GM18870 (cell line): ENCODE results near the gene WDR7.

Experiments used
- ATAC-seq: cut with Tn5 transposase; IDR thresholded peaks from one replicate; pipeline ENCODE4 v1.9.1; 2021; ENCODE audit warnings: moderate library complexity; ENCODE audit not compliant: unreplicated experiment

The WDR7 gene

DNA sequence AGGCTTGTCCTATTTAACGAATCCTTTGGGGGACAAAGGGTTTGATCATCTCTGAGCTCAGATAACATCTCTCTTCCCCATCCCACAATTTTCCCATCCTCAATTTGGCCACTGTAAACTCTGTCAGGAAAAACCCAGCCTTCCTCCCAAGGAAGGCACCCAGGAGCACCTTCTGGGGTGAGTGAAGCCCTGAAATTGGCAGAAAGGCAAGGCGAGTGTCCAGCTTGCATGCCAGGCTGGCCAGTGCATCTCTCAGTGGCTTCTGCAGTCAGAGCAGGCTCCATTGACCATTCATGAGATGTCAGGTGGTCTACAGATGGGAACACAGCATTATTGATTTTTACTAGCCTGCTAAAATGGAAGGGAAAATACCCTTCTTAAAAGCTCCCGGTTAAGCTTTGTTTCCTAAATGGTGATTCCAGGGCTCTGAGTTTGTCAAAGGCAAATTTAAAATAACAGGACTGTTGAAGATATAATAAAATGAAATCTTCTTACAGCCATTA, 412.5 kb downstream of the WDR7 start:
- ATAC-seq, result no peak

DNA sequence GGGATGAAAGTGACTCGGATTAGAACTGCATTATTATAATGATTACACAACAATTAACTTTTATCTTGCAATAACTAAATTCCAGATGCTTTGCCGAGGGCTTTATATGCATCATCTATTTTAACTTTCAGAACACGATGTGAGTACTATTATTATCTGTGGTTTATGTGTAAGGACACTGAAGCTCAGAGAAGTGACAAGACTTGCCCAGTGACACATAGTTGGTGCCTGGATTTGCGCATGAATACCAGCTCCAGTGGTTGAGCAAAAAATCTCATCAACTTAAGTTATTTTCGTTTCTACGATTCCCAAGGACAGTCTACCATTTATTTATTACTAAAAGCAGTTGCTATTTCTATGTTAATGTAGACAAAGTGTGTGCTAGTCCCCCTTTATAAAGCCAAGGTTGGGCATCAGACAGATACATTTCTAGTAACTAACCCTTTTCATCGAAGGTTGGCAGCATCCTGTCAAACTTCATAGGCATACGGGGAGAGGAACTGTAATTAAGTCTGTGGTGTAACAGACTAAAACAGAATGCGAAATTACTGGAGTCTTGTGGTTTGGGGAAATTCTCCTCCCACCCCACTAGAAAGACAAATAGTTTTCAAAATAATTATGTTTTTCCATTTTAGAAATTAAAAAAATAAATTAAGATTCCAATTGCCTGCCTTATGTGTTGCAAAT, 422.5 kb downstream of the WDR7 start:
- no peak for ATAC-seq

DNA sequence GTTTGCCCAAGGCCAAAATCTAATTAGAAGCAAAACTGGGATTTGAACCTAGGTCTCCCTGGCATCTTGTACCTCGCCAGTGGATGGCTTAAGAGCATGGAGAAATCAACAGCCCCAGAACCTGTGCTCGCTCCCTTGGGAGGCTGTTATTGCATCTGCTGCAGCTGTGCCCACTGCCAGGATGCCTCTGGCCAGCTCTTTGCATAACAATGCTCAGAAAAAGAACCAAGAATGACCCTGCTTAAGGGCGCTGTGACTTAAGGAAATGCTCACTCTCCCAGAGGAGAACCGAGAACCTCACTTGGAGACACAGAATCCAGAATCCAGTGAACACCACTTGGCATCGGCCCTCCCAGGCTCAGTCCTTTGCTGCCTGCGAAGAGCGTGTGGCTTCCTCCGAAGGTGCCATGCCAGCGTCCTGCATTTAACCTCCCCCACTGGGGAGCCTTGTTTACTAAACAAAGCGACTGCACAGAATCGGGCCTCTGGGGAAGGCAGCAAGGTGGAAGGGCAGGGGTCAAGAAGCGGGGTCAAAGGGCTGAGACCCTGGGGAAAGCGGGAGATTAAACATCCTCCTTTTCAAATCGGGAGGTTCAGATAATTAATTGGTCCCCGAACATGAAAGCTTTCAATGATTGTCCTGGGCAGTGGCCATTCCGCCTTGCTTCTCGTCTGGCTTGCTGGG, 424.7 kb downstream of the WDR7 start:
- no peak for ATAC-seq

DNA sequence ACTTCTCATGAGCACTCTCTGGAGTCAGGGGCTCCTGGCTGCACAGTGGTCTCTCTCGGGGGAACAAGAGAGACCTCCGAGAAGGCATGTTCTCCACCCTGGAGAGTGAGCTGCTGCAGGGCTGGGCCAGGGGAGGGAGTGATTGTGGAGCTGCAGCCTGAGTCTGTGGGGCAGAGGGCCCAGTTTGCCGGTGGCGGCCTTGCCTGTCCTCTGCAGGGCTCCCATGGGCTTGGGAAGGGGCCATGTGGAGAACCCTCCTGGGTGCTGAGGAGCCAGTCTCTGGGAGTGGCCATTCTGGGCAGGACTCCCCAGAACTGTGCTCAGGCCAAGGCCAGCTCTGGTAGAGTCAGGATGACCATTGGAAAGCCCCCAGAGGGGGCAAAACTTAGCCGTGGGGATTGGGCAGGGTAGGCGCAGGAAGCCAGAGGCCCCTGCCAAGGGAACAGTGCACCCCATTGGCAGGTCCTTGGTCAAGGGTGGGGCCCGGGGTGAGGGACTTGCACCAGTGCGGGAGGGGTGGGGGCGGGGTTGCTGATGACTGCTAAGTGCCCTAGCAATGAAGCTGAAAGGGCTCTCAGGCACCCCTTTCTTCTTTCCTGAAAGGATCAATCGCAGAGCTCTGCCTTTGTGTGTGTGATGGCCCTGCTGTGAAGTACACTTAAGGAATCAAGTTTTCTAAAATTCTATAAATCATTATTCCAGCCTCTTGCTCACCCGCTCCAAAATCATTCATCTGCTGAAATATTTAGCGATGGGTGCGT, 426.0 kb downstream of the WDR7 start:
- ATAC-seq, result no peak

DNA sequence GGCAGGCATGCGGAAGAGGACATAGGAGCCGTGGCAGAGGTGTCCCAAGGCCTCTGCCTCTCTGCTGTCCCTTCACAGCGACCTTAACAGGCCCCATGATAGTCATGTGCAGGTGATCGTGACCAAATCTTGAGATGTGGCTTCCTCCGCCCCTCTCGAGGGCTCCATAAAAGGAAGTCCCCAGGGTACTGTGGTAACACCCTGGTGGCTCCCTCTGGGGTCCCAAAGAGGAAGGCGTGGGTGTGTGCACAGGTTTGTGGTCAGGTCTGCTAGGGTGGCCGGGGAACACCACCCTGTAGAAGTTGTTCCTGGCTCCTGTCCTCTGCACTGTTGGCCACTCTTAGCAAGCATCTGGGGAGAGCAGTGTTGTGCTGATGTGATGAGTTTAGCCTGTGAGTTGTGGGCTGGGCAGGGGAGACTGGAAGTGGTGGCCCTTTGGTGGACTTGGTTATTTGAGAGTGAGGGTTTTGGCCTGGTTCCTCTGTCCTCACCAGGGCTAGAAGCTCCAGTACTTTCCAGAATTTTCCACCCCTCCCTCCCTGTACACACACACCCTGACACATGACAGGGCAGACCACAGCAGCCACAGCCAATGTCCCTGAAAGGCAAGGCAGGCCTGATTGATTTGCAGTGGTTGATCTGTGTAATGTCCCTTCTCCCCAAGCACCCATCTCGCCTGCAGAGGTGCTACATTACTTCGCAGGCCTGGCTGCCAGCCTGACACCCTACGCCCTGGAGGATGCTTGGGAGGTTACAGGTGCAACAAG, 426.8 kb downstream of the WDR7 start:
- ATAC-seq, result peak; percentile 90

DNA sequence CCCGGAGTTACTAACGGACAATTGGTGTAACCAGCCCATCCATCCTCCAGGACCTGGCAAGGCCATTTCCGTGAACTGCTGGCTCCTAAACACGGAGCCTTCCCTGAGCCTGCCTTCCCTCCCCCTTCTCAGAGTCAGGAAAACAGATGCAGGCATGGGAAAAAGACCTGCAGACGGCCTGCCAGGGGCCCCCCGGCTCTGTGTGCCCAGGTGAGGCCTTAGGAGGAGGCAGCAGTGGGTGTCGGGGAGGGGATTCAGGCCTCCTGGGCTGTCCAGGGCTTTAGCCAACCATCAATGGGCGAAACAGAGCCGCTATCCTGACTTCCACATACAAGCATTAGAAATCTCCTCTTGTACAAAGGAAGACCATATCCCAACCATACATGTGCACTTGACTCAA, 427.5 kb downstream of the WDR7 start:
- no peak for ATAC-seq

DNA sequence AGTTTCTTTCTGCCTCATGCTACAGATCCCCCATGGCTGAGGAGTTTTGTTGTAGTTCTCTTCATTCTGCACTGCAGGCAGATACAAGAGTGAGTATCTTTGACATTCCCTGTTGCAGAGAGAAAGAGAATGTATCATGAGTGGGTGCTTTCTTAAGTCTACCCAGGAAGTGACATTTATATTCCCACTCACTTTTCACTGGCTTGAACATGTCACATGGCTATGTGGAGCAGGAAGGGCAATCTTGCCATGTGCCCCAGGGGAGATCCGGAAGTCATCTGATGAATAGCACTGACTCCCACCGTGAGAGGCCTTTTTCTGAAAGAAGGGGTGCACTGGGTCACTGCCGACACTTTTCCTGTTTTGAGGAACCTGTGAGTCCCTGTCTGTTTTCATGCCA, 429.3 kb downstream of the WDR7 start:
- ATAC-seq, result no peak

DNA sequence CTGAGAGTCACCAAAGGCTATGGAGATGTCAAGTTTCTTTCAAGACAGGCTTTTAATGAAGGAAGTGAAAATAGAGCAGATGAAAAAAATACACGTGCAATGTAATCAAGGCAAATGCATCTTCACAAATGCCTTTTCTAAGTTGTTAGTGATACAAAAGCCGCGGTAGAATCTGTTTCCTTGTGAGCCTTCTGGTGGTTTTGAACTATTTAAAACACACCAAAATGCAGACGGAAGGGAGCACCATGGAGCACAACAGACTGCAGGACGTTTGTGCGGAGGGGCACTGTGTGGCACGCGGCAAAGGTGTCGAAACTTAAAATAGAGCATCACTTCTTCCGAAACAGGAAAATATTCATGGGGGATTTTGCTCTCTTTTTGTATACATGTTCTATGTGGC, 430.7 kb downstream of the WDR7 start:
- no peak for ATAC-seq

DNA sequence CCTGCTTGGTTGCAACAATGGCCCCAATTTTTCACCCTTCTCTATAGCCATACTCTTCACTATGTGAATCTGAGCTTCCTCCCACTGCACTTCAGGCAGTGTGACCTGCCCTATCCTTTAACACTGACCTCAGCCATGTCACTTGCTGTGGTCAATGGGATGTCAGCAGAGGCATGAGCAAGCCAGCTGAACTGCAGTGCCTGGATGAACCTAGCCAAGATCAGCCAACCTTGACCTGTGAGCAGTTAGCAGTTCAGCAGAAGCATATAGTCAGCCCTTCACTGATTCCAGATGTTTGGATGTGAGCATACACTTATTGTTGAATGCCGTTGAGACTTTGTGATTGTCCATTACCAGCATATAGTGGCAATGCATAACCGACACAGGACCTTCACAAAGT, 432.3 kb downstream of the WDR7 start:
- ATAC-seq, result no peak

DNA sequence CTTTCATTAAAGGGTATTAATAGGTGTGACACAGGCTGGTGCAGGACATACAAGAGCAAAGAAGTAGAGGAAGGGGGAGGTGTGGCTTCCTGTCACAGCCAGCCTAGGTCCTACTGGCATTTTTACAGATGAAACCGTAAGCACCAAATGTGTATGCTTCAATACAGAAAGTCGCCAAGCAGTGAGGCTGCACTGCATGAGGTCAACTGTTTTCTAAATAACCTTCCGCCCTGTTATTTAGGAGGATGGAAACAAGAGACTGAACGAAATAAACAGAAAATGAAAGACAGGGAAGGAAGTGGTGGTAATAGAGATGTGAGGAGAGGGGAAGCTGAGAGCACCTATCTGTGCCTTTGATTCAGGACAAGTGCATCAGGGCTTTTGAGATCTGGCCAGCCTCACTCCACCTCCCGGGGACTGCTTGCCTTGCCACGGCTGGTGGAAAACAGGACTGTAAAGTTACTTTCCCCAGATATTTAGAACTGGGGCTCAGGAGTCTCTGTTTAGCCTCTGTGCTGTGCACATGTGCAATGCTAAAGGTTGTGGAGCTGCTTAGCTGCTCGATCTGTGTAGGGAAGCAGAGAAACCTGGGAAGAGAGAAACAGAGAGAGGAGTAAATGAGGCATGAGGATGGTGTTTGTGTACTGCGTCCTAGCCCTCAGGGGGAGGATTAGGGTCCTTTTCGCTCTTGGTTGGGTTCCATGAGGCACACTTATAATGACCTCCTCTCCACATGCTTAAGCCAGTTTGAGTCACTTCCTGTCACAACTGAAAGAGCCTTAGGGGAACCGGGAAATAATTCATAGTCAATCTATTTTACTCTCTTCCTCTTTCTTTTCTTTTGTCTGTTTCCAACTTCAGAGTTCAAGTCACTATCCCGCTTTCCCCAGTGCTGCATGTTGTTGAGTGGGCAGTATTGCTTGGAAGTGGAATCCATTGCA, 433.4 kb downstream of the WDR7 start:
- ATAC-seq, result peak; percentile 74

DNA sequence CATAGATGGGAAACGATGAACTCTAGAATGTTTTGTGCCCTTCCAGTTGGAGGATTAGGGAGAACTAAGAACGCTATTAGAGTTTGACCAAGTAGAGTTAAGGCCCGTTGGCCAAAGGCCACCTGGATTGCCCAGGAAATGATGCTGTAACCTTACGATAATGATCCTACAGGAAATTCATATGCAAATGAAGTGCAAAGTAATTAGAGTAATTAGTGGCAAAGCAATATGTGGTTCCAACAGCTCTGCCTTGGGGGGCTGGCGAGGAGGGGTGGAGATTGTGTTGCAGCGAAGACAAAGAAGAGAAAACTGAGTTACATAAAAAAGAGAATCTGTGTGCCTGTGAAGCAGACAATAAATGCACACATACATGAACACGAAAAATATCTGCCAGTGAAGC, 434.2 kb downstream of the WDR7 start:
- no peak for ATAC-seq

DNA sequence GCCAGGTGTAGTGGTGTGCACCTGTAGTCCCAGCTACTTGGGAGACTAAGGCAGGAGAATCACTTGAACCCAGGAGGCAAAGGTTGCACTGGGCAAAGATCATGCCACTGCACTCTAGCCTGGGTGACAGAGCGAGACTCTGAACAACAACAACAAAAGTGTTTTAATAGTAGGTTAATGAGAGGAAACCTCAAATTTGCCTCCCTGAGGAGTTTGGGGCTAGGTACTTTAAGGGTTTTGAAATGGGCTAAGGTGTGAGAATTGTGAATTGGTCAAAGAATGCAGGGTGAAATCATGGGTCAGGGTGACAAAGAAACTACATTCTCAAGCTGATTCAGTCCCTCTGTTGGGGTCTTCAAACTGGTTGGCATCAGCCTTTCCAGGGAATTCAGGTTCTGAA, 435.0 kb downstream of the WDR7 start:
- no peak for ATAC-seq
